Uterus (tissue), 2 donors: ENCODE results near the gene SPSB3.

Source experiments
- POLR2A ChIP-seq, 2 donors: fragments of 450-650 bp; IDR thresholded peaks; one replicate each; pipeline ENCODE4 v1.6.1; 2016; ENCODE audit warnings: antibody characterized with exemption in 2 of 2, mild to moderate bottlenecking in 1 of 2, moderate library complexity in 1 of 2
- TF ChIP-seq, protein P1 (sequence below), 4 experiments: fragments of 200-600 bp in 2 of 4; fragments of 450-650 bp in 2 of 4; sonication (generic) in 2 of 4; IDR thresholded peaks; one replicate each; pipeline ENCODE4 v1.5.1; 2016 to 2019; ENCODE audit warnings: antibody characterized with exemption in 4 of 4, mild to moderate bottlenecking in 2 of 4, moderate library complexity in 1 of 4

DNA sequence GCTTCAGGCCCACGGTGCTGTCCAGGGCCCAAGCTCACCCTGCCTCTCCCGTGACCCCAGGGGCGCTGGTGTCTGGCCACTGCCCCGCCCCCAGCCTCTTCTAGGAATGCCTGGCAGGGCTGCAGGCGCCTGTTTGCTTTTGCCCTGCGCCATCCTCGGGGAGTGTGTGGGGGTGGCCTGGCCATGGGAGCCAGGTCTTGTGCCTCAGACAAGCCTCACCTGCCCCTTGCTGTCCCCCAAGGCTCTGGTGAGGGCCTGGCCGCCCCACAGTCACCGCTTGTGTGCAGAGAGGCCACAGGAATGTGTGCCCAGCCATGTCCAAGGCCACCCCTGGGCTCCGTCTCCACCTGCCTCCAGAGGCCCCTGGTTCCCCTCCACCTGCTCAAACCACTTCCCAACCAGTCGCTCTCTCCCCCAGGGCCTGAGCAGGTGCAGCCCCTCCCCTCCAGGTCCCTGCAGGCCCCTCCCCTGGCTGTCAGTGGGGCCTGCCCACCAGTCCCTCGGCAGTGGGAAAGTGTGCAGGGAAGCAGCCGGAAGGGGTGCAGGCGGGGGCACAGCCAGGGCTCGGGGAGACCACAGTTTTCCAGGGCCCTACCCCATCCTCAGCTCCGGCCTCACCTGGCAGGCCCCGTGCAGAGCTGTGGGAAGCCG lies 12.0 kb upstream of the SPSB3 start:
- TF ChIP-seq, protein P1, sequence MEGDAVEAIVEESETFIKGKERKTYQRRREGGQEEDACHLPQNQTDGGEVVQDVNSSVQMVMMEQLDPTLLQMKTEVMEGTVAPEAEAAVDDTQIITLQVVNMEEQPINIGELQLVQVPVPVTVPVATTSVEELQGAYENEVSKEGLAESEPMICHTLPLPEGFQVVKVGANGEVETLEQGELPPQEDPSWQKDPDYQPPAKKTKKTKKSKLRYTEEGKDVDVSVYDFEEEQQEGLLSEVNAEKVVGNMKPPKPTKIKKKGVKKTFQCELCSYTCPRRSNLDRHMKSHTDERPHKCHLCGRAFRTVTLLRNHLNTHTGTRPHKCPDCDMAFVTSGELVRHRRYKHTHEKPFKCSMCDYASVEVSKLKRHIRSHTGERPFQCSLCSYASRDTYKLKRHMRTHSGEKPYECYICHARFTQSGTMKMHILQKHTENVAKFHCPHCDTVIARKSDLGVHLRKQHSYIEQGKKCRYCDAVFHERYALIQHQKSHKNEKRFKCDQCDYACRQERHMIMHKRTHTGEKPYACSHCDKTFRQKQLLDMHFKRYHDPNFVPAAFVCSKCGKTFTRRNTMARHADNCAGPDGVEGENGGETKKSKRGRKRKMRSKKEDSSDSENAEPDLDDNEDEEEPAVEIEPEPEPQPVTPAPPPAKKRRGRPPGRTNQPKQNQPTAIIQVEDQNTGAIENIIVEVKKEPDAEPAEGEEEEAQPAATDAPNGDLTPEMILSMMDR (IDR thresholded peaks at IDR 0.05) = no peak
- no peak for TF ChIP-seq POLR2A (IDR thresholded peaks at IDR 0.05)
